HCT116 (cell line): Measurements from ENCODE around the gene ATG3. TPM values are rescaled to one million over a fixed set of nuclear protein-coding genes. Genes with fewer than 3 reads are reported as not detected.

ENCODE experiments used
- ATAC-seq: fragments of 200-7000 bp; cut with Tn5 transposase; 2 replicates; pipeline ENCODE4 v1.9.1; 2020; ENCODE audit warnings: mild to moderate bottlenecking, moderate library complexity
- BruUV-seq: library from RNA; stranded (reverse); fragments of 400-500 nt; replicated peaks from 2 replicates; lab custom pipeline; 2021; lab: Mats Ljungman, UMichigan
- CTCF ChIA-PET: fragments of 300-600 bp; sonication (Branson Sonifier 250); formaldehyde crosslinking; loops from one replicate; lab custom pipeline; 2021; ENCODE audit warnings: antibody characterized with exemption; lab: Charles Lee
- POLR2A ChIA-PET: fragments of 300-600, 350-600 bp; sonication (Branson Sonifier 250); formaldehyde crosslinking; loops from one replicate; lab custom pipeline; 2021; ENCODE audit warnings: antibody characterized with exemption; lab: Charles Lee
- RAD21 ChIA-PET, 2 experiments: fragments of 300-600 bp; sonication (Branson Sonifier 250); formaldehyde crosslinking; loops; one replicate each; lab custom pipeline; 2023; ENCODE audit warnings: low total read pairs in 2 of 2; ENCODE audit not compliant: uncharacterized antibody in 2 of 2, unreplicated experiment in 2 of 2, low non-redundant PET in 1 of 2; lab: Charles Lee
- DNase-seq: peaks from one replicate; pipeline ENCODE4 v3.0.0-alpha.2; 2010; ENCODE audit warnings: low read depth, low spot score
- H2AFZ ChIP-seq: fragments of 200-600 bp; shearing (Covaris generic), sonication (generic); 2 replicates; pipeline ENCODE4 v1.6.1; 2017; ENCODE audit warnings: low read depth, mixed run types, mixed read lengths, antibody characterized with exemption, low read length; ENCODE audit not compliant: poor library complexity, severe bottlenecking
- H3K27ac ChIP-seq: 2 replicates; pipeline ENCODE4 v1.5.1; 2012; ENCODE audit warnings: low read depth, low read length
- H3K27me3 ChIP-seq: fragments of 200-600 bp; sonication (generic); 2 replicates; pipeline ENCODE4 v1.6.1; 2016; ENCODE audit warnings: mixed run types, low read length, mixed read lengths; ENCODE audit not compliant: insufficient read depth
- H3K36me3 ChIP-seq, 2 experiments: fragments of 200-500 bp in 1 of 2; fragments of 200-600 bp in 1 of 2; sonication (Bioruptor generic) in 1 of 2; sonication (generic) in 1 of 2; 2 replicates each; pipeline versions ENCODE4 v1.5.1 to v1.6.1; 2014 to 2016; ENCODE audit warnings: low read length in 2 of 2, inconsistent platforms in 1 of 2, mixed read lengths in 1 of 2, mixed run types in 1 of 2; ENCODE audit not compliant: insufficient read depth in 2 of 2, control insufficient read depth in 1 of 2
- H3K4me1 ChIP-seq, 2 experiments: fragments of 200-600 bp in 1 of 2; sonication (generic) in 1 of 2; 2 replicates each; pipeline versions ENCODE4 v1.5.1 to v1.6.1; 2012 to 2017; ENCODE audit warnings: low read length in 2 of 2, inconsistent platforms in 1 of 2, mild to moderate bottlenecking in 1 of 2, mixed read lengths in 1 of 2, mixed run types in 1 of 2, moderate library complexity in 1 of 2; ENCODE audit not compliant: insufficient read depth in 2 of 2, control insufficient read depth in 1 of 2
- H3K4me2 ChIP-seq: fragments of 200-600 bp; sonication (generic); 2 replicates; pipeline ENCODE4 v1.6.1; 2017; ENCODE audit warnings: mixed run types, low read length, mixed read lengths
- H3K4me3 ChIP-seq, 2 experiments: fragments of 200-600 bp in 1 of 2; sonication (generic) in 1 of 2; replicated peaks in 1 of 2; 2 replicates each; pipeline ENCODE4 v1.5.1; 2011 to 2016; ENCODE audit warnings: low read length in 2 of 2, control low read depth in 1 of 2, low read depth in 1 of 2, mild to moderate bottlenecking in 1 of 2, mixed read lengths in 1 of 2, mixed run types in 1 of 2
- H3K79me2 ChIP-seq: fragments of 200-600 bp; sonication (generic); 2 replicates; pipeline ENCODE4 v1.6.1; 2017; ENCODE audit warnings: mild to moderate bottlenecking, mixed run types, low read length, moderate library complexity, mixed read lengths; ENCODE audit not compliant: insufficient read depth
- H3K9ac ChIP-seq: fragments of 200-600 bp; sonication (generic); 2 replicates; pipeline ENCODE4 v1.6.1; 2016; ENCODE audit warnings: low read length, mixed read lengths
- H3K9me2 ChIP-seq: fragments of 200-600 bp; sonication (generic), shearing (Covaris generic); 2 replicates; pipeline ENCODE4 v1.6.1; 2017; ENCODE audit warnings: mixed run types, mild to moderate bottlenecking, moderate library complexity; ENCODE audit not compliant: insufficient read depth
- H3K9me3 ChIP-seq, 2 experiments: fragments of 200-500 bp in 1 of 2; fragments of 200-600 bp in 1 of 2; sonication (Bioruptor generic) in 1 of 2; sonication (generic) in 1 of 2; 2 replicates each; pipeline ENCODE4 v1.6.1; 2014 to 2017; ENCODE audit warnings: low read length in 2 of 2, mixed read lengths in 2 of 2, inconsistent platforms in 1 of 2, low read depth in 1 of 2, mild to moderate bottlenecking in 1 of 2, mixed run types in 1 of 2, moderate library complexity in 1 of 2; ENCODE audit not compliant: control insufficient read depth in 1 of 2, insufficient read depth in 1 of 2
- H4K20me1 ChIP-seq: fragments of 200-600 bp; sonication (generic), shearing (Covaris generic); 2 replicates; pipeline ENCODE4 v1.6.1; 2017; ENCODE audit warnings: mixed run types, mild to moderate bottlenecking, moderate library complexity; ENCODE audit not compliant: insufficient read depth
- EGR1 ChIP-seq: IDR thresholded peaks from 2 replicates; pipeline ENCODE4 v1.6.1; 2012; ENCODE audit warnings: low read depth
- SP1 ChIP-seq: IDR thresholded peaks from 2 replicates; pipeline ENCODE4 v1.6.1; 2012; ENCODE audit warnings: low read depth
- TCF7L2 ChIP-seq: IDR thresholded peaks from 2 replicates; pipeline ENCODE4 v1.7.0; 2011; ENCODE audit warnings: borderline replicate concordance, inconsistent platforms; ENCODE audit not compliant: insufficient read depth, insufficient read length; ENCODE audit errors: extremely low read depth
- ZBTB33 ChIP-seq: IDR thresholded peaks from 2 replicates; pipeline ENCODE4 v1.6.1; 2011; ENCODE audit warnings: mild to moderate bottlenecking, low read length, moderate library complexity; ENCODE audit not compliant: insufficient replicate concordance; ENCODE audit errors: extremely low read depth
- ZNF274 ChIP-seq: fragments of 200-500 bp; sonication (Bioruptor generic); IDR thresholded peaks from 2 replicates; pipeline ENCODE4 v1.6.1; 2014; ENCODE audit warnings: mild to moderate bottlenecking, low read depth, low read length, inconsistent platforms
- intact Hi-C: fragments of 100-400 bp; cut with micrococcal nuclease; formaldehyde crosslinking; loops from 2 replicates; pipeline ENCODE4 v1.10.0; 2022
- total RNA-seq: library from RNA; stranded (reverse); gene quantifications from one replicate; pipeline ENCODE4 v1.2.1, GENCODE V29; 2021; ENCODE audit not compliant: unreplicated experiment
- TF ChIP-seq, protein P1 (sequence below): IDR thresholded peaks from 2 replicates; pipeline ENCODE4 v1.6.1; 2012

The ATG3 gene
- total RNA-seq, 1 experiment from 2014 or later = 56.4 TPM

GRCh38 chr3:112546216-112546759, 15.5 kb downstream of the ATG3 start:
- peaks cover 9 to 22% of the 10 kb centered on the region in 2 experiments for H3K36me3 ChIP-seq
- no peak overlapping the region for H3K27ac ChIP-seq
- intact Hi-C loops = no loop called here
- ATAC-seq (no peak), DNase-seq (no peak)
- no peak overlapping the region for H3K4me2 ChIP-seq
- POLR2A ChIA-PET = no interaction called here
- H3K4me3 ChIP-seq = no peak overlapping the region
- no peaks in the 10 kb centered on the region for H3K4me1 ChIP-seq
- peaks cover 31% of the 10 kb centered on the region for H3K79me2 ChIP-seq
- TF ChIP-seq, protein P1, sequence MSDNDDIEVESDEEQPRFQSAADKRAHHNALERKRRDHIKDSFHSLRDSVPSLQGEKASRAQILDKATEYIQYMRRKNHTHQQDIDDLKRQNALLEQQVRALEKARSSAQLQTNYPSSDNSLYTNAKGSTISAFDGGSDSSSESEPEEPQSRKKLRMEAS = no peak
- TF ChIP-seq ZBTB33 (no peak), ZNF274 (no peak), TCF7L2 (no peak), SP1 (no peak), EGR1 (no peak)
- no peaks in the 10 kb centered on the region for H3K9me2 ChIP-seq
- CTCF ChIA-PET = no interaction called here
- no peaks in the 10 kb centered on the region for H3K27me3 ChIP-seq
- BruUV-seq = no TSS peak
- H2AFZ ChIP-seq = no peak overlapping the region
- no peaks in the 10 kb centered on the region for H3K9me3 ChIP-seq
- RAD21 ChIA-PET = no interaction called here
- no peak overlapping the region for H3K9ac ChIP-seq
- no peaks in the 10 kb centered on the region for H4K20me1 ChIP-seq
